ENCODE measurements around the gene PTPDC1. TPM values are rescaled to one million over a fixed set of nuclear protein-coding genes. Genes with fewer than 3 reads are reported as not detected.
A peak's percentile ranks its signal among the peaks of the same experiment; 100 is the strongest.

PTPDC1 gene
- total RNA-seq, 2 donors from 2014 or later: 11.7 to 12.2 TPM

DNA sequence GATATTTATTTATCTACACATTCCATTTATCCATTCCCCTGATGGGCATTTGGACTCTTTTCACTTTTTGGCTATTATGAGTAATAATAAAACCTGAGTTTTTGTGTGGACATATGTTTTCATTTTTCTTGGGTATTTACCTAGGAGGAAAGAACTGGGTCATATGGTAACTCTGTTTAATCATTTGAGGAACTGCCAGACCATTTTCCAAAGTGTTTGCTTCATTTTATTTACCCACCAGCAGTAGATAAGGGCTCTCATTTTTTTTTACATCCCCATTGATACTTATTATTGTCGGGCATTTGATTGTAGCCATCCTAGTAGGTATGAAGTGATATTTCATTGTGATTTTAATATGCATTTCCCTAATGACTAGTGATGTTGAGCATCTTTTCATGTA, 7.7 kb upstream of the PTPDC1 start:
- peaks cover 22% of the 10 kb centered on the region for H3K4me1 ChIP-seq
- no peaks in the 10 kb centered on the region for H3K9me3 ChIP-seq
- TF ChIP-seq, protein P1, sequence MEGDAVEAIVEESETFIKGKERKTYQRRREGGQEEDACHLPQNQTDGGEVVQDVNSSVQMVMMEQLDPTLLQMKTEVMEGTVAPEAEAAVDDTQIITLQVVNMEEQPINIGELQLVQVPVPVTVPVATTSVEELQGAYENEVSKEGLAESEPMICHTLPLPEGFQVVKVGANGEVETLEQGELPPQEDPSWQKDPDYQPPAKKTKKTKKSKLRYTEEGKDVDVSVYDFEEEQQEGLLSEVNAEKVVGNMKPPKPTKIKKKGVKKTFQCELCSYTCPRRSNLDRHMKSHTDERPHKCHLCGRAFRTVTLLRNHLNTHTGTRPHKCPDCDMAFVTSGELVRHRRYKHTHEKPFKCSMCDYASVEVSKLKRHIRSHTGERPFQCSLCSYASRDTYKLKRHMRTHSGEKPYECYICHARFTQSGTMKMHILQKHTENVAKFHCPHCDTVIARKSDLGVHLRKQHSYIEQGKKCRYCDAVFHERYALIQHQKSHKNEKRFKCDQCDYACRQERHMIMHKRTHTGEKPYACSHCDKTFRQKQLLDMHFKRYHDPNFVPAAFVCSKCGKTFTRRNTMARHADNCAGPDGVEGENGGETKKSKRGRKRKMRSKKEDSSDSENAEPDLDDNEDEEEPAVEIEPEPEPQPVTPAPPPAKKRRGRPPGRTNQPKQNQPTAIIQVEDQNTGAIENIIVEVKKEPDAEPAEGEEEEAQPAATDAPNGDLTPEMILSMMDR (IDR thresholded peaks at IDR 0.05): no peak
- TF ChIP-seq POLR2A (IDR thresholded peaks at IDR 0.05): no peak
- 12 to 21% methylated on average over 1 of the region's 1 CpG for WGBS, 2 donors
- no peaks in the 10 kb centered on the region for H3K36me3 ChIP-seq (replicated peaks in 1 of 2; ENCODE audit: insufficient read depth in 1 of 2, low read depth in 2 of 2)
- DNase-seq (no peak), ATAC-seq (peak; percentile 64)
- no peak overlapping the region for H3K4me3 ChIP-seq
- H3K27ac ChIP-seq: peak overlapping the region in 1 of 4 donors; percentile 40
- intact Hi-C loops (cut with DNase I): no loop called here
- no peaks in the 10 kb centered on the region for H3K27me3 ChIP-seq

DNA sequence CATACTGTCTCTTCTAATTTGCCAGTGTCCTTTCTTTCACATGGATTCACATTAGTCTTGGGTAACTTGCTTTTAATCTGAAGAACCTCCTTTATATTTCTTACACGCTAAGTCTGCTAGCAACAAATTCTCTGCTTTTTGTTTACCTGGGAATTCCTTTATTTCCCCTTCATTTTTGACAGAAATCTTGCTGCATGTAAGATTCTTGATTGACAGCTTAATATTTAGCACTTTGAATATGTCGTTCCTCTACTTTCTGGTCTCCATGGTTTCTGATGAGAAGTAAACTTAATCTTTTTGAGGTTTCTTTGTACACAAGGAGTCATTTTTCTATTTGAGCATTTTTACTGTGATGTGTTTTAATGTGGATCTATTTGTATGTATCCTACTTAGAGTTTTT, 6.2 kb upstream of the PTPDC1 start:
- Histone ChIP-seq H3K27me3 (no peaks in the 10 kb centered on the region), H3K4me3 (no peak overlapping the region), H3K36me3 (replicated peaks in 1 of 2; ENCODE audit: insufficient read depth in 1 of 2, low read depth in 2 of 2) (no peaks in the 10 kb centered on the region), H3K9me3 (no peaks in the 10 kb centered on the region), H3K27ac (no peak overlapping the region), H3K4me1 (peaks cover 22% of the 10 kb centered on the region)
- intact Hi-C loops (cut with DNase I): no loop called here
- WGBS, 2 donors: 68 to 93% methylated on average over 2 of the region's 2 CpGs
- no peak for DNase-seq
- no peak for ATAC-seq
- TF ChIP-seq POLR2A (IDR thresholded peaks at IDR 0.05): no peak
- TF ChIP-seq, protein P1 (IDR thresholded peaks at IDR 0.05): no peak

DNA sequence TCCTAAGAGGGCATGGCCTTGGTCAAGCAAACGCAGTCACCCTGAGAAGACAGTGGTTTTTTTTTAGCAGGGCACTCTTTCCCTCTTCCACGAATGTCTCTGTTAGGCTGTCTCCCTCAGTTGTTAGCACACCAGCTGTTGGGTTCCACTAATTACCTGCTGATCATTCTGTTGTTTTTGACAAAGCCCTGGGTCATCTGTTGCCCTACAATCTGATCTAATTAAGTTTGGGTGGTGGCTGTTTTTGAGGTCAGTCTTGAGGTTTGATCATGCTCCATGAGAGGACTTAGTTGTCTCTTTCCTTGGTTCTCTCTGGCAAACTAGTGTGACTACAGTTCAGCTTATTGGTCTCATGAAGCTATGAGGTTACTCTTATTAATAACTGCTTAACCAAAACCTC, 5.0 kb upstream of the PTPDC1 start:
- DNase-seq (no peak), ATAC-seq (no peak)
- peaks cover 17% of the 10 kb centered on the region for H3K4me1 ChIP-seq
- H3K36me3 ChIP-seq (replicated peaks in 1 of 2; ENCODE audit: insufficient read depth in 1 of 2, low read depth in 2 of 2): no peaks in the 10 kb centered on the region
- no peak overlapping the region for H3K27ac ChIP-seq
- H3K9me3 ChIP-seq: no peaks in the 10 kb centered on the region
- intact Hi-C loops (cut with DNase I): no loop called here
- no peaks in the 10 kb centered on the region for H3K27me3 ChIP-seq
- WGBS, 2 donors: 78 to 87% methylated on average over 2 of the region's 2 CpGs
- no peak overlapping the region for H3K4me3 ChIP-seq
- TF ChIP-seq POLR2A (IDR thresholded peaks at IDR 0.05): no peak
- TF ChIP-seq, protein P1 (IDR thresholded peaks at IDR 0.05): no peak

GRCh38 chr9:94080249-94080648, 4.0 kb upstream of the PTPDC1 start:
- Histone ChIP-seq H3K4me1 (peaks cover 16% of the 10 kb centered on the region), H3K27me3 (no peaks in the 10 kb centered on the region), H3K36me3 (replicated peaks in 1 of 2; ENCODE audit: insufficient read depth in 1 of 2, low read depth in 2 of 2) (no peaks in the 10 kb centered on the region), H3K9me3 (no peaks in the 10 kb centered on the region), H3K27ac (no peak overlapping the region), H3K4me3 (no peak overlapping the region)
- DNase-seq (no peak), ATAC-seq (no peak)
- intact Hi-C loops (cut with DNase I): no loop called here
- TF ChIP-seq, protein P1 (IDR thresholded peaks at IDR 0.05): no peak
- no peak for TF ChIP-seq POLR2A (IDR thresholded peaks at IDR 0.05)
- WGBS, 2 donors: 90 to 95% methylated on average over 2 of the region's 2 CpGs

- intact Hi-C loops (cut with DNase I): no loop called here
- Histone ChIP-seq H3K4me3 (no peak overlapping the region), H3K27ac (no peak overlapping the region), H3K4me1 (peaks cover 9% of the 10 kb centered on the region), H3K27me3 (no peaks in the 10 kb centered on the region), H3K9me3 (no peaks in the 10 kb centered on the region), H3K36me3 (replicated peaks in 1 of 2; ENCODE audit: insufficient read depth in 1 of 2, low read depth in 2 of 2) (no peaks in the 10 kb centered on the region)
- WGBS, 2 donors: 86 to 93% methylated on average over 4 of the region's 4 CpGs
- TF ChIP-seq, protein P1 (IDR thresholded peaks at IDR 0.05): no peak
- no peak for TF ChIP-seq POLR2A (IDR thresholded peaks at IDR 0.05)
- DNase-seq: no peak
- no peak for ATAC-seq
Observed at GRCh38 chr9:94081435-94081834, 2.8 kb upstream of the PTPDC1 start.
